Neural progenitor cell (in vitro differentiated cells): Measurements from ENCODE around the gene INHBC.

ENCODE experiments used
- EZH2 ChIP-seq: fragments of 200-600 bp; sonication (generic); IDR thresholded peaks from 2 replicates; pipeline ENCODE4 v1.6.1; 2017; ENCODE audit warnings: antibody characterized with exemption, mild to moderate bottlenecking, moderate library complexity
- EZH2phosphoT487 ChIP-seq: fragments of 200-600 bp; sonication (generic); IDR thresholded peaks from 2 replicates; pipeline ENCODE4 v1.6.1; 2017; ENCODE audit warnings: antibody characterized with exemption
- TF ChIP-seq, protein P1 (sequence below): fragments of 200-600 bp; sonication (generic); IDR thresholded peaks from 2 replicates; pipeline ENCODE4 v1.5.1; 2017; ENCODE audit warnings: antibody characterized with exemption, mild to moderate bottlenecking

DNA sequence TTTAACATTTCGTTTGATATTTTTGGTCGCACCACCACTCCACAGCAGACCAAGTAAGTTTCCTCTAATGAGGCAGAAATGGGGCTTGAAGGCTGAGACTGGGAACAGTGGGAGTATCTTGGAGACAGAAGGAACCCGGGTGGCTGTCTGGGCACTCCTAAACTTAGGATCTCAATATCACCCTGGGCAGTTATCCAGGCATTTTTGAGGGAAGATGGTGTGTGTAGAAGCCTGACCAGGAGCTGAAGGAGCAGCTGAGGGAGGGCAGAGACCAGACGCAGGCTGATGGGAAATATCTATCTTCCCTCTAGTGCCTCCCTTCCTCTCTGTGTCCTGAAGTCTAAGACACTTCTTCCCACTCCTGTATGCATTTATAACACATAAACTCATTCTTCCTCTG is 64.0 kb downstream of the INHBC start:
- TF ChIP-seq, protein P1, sequence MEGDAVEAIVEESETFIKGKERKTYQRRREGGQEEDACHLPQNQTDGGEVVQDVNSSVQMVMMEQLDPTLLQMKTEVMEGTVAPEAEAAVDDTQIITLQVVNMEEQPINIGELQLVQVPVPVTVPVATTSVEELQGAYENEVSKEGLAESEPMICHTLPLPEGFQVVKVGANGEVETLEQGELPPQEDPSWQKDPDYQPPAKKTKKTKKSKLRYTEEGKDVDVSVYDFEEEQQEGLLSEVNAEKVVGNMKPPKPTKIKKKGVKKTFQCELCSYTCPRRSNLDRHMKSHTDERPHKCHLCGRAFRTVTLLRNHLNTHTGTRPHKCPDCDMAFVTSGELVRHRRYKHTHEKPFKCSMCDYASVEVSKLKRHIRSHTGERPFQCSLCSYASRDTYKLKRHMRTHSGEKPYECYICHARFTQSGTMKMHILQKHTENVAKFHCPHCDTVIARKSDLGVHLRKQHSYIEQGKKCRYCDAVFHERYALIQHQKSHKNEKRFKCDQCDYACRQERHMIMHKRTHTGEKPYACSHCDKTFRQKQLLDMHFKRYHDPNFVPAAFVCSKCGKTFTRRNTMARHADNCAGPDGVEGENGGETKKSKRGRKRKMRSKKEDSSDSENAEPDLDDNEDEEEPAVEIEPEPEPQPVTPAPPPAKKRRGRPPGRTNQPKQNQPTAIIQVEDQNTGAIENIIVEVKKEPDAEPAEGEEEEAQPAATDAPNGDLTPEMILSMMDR: no peak
- no peak for TF ChIP-seq EZH2
- TF ChIP-seq EZH2phosphoT487: no peak
